OCI-LY7 (cell line): ENCODE data around the gene ZC3H15.

Experiments
- EZH2phosphoT487 ChIP-seq: fragments of 200-600 bp; sonication (generic); IDR thresholded peaks from 2 replicates; pipeline ENCODE4 v1.6.1; 2018; ENCODE audit warnings: low read depth, borderline replicate concordance, mild to moderate bottlenecking, mixed run types, antibody characterized with exemption, low read length, moderate library complexity, mixed read lengths
- TF ChIP-seq, protein P1 (sequence below): fragments of 200-600 bp; sonication (generic); conservative IDR thresholded peaks from 2 replicates; pipeline ENCODE4 v1.5.1; 2014; ENCODE audit warnings: mild to moderate bottlenecking, antibody characterized with exemption, low read length, moderate library complexity, mixed read lengths

DNA sequence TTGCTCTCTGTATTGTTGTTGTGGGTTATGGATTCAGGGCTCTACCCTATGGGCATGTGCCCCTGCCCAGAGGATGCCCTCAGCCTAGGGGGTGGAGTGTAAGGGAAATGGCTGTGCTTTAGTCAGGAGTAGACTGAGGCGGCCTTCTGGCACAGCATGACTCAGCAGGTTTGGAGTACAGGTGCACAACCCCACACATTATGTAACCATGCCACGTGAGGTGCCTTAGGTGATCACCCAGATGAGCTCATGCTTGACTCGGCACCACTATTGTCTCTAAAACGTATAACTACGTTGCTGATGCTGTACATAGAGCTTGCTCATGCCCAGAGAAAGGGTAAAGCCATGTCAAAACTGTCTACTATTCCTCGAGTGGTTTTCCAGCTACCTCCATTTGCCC lies 48.3 kb upstream of the ZC3H15 start:
- TF ChIP-seq, protein P1, sequence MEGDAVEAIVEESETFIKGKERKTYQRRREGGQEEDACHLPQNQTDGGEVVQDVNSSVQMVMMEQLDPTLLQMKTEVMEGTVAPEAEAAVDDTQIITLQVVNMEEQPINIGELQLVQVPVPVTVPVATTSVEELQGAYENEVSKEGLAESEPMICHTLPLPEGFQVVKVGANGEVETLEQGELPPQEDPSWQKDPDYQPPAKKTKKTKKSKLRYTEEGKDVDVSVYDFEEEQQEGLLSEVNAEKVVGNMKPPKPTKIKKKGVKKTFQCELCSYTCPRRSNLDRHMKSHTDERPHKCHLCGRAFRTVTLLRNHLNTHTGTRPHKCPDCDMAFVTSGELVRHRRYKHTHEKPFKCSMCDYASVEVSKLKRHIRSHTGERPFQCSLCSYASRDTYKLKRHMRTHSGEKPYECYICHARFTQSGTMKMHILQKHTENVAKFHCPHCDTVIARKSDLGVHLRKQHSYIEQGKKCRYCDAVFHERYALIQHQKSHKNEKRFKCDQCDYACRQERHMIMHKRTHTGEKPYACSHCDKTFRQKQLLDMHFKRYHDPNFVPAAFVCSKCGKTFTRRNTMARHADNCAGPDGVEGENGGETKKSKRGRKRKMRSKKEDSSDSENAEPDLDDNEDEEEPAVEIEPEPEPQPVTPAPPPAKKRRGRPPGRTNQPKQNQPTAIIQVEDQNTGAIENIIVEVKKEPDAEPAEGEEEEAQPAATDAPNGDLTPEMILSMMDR: no peak
- no peak for TF ChIP-seq EZH2phosphoT487
